HepG2 (cell line): ENCODE measurements around the gene DNAJC2. TPM values are rescaled to one million over a fixed set of nuclear protein-coding genes. Genes with fewer than 3 reads are reported as not detected.
A peak's percentile ranks its signal among the peaks of the same experiment; 100 is the strongest.

Source experiments
- CREB1 ChIP-seq, 2 experiments: fragments of 450-650 bp in 1 of 2; IDR thresholded peaks; 2 replicates each; pipeline ENCODE4 v1.6.1; 2016 to 2017; ENCODE audit warnings: control low read depth in 1 of 2, mild to moderate bottlenecking in 1 of 2, missing compliant biosample characterization in 1 of 2, missing genetic modification characterization in 1 of 2
- FOXA1 ChIP-seq, 2 experiments: fragments of 450-650 bp in 1 of 2; sonication (generic) in 1 of 2; formaldehyde crosslinking in 1 of 2; IDR thresholded peaks; 2 replicates each; pipeline versions ENCODE4 v1.4.0 to v1.6.1; 2016 to 2020; ENCODE audit warnings: missing genetic modification reagents in 1 of 2
- FOXC1 ChIP-seq: sonication (generic); formaldehyde crosslinking; IDR thresholded peaks from 2 replicates; pipeline ENCODE4 v1.8.0; 2022; ENCODE audit warnings: mild to moderate bottlenecking, missing genetic modification reagents, borderline replicate concordance
- FOXO1 ChIP-seq: sonication (generic); formaldehyde crosslinking; IDR thresholded peaks from 2 replicates; pipeline ENCODE4 v1.4.0; 2020; ENCODE audit warnings: missing genetic modification reagents
- GABPA ChIP-seq, 2 experiments: IDR thresholded peaks; 2 replicates each; pipeline ENCODE4 v1.6.1; 2011 to 2016; ENCODE audit warnings: low read depth in 2 of 2, low read length in 1 of 2, missing biosample characterization in 1 of 2, missing genetic modification characterization in 1 of 2
- GATAD1 ChIP-seq: IDR thresholded peaks from 2 replicates; pipeline ENCODE4 v1.6.1; 2016; ENCODE audit warnings: missing genetic modification reagents, missing compliant biosample characterization
- MBD4 ChIP-seq: IDR thresholded peaks from 2 replicates; pipeline ENCODE4 v1.6.1; 2012; ENCODE audit warnings: low read length, inconsistent platforms, borderline replicate concordance
- MXD4 ChIP-seq: IDR thresholded peaks from 2 replicates; pipeline ENCODE4 v1.6.1; 2016; ENCODE audit warnings: mild to moderate bottlenecking, missing biosample characterization, missing genetic modification reagents
- NCOA2 ChIP-seq: sonication (generic); formaldehyde crosslinking; IDR thresholded peaks from 2 replicates; pipeline ENCODE4 v1.8.0; 2022; ENCODE audit warnings: inconsistent platforms
- SAP130 ChIP-seq: IDR thresholded peaks from 2 replicates; pipeline ENCODE4 v1.6.1; 2016; ENCODE audit warnings: low read depth
- STAG1 ChIP-seq: sonication (generic); formaldehyde crosslinking; IDR thresholded peaks from 2 replicates; pipeline ENCODE4 v1.4.0; 2020; ENCODE audit warnings: missing genetic modification reagents
- ZBTB7A ChIP-seq: sonication (generic); formaldehyde crosslinking; IDR thresholded peaks from 2 replicates; pipeline ENCODE4 v1.8.0; 2022; ENCODE audit warnings: mild to moderate bottlenecking, missing genetic modification reagents
- ZBTB8A ChIP-seq: sonication (generic); formaldehyde crosslinking; IDR thresholded peaks from 2 replicates; pipeline ENCODE4 v1.4.0; 2020; ENCODE audit warnings: mild to moderate bottlenecking, low read depth, missing genetic modification reagents, borderline replicate concordance
- ZNF136 ChIP-seq: sonication (generic); formaldehyde crosslinking; IDR thresholded peaks from 2 replicates; pipeline ENCODE4 v1.8.1; 2022; ENCODE audit warnings: low read depth, mild to moderate bottlenecking, moderate library complexity, missing genetic modification reagents
- ZNF317 ChIP-seq: sonication (generic); formaldehyde crosslinking; IDR thresholded peaks from 2 replicates; pipeline ENCODE4 v1.5.0; 2020; ENCODE audit warnings: mild to moderate bottlenecking, missing genetic modification reagents
- ZNF7 ChIP-seq: IDR thresholded peaks from 2 replicates; pipeline ENCODE4 v1.6.1; 2016; ENCODE audit warnings: missing biosample characterization, missing genetic modification reagents
- ZNF816 ChIP-seq: sonication (generic); formaldehyde crosslinking; IDR thresholded peaks from 2 replicates; pipeline ENCODE4 v1.8.0; 2022; ENCODE audit warnings: missing genetic modification reagents, mild to moderate bottlenecking, borderline replicate concordance
- polyA plus RNA-seq, 8 experiments: library from polyadenylated mRNA; depleted of rRNA in 3 of 8; stranded (reverse) in 7 of 8; unstranded in 1 of 8; fragments of >200 nt; fragmentation: Illumina TruSeq in 4 of 8; extraction: Trizol in 4 of 8; gene quantifications; 2 replicates each; pipeline versions ENCODE4 v1.2.1 to v1.2.3, GENCODE V29; 2011 to 2016; ENCODE audit warnings: low read depth in 4 of 8, missing spikeins in 1 of 8, mixed read lengths in 1 of 8; ENCODE audit not compliant: insufficient read depth in 1 of 8
- total RNA-seq, 5 experiments: library from RNA; depleted of rRNA; stranded (reverse); fragments of >200 nt; fragmentation: Illumina TruSeq; extraction: Trizol; gene quantifications; 2 replicates each; pipeline ENCODE4 v1.2.3, GENCODE V29; 2016; ENCODE audit warnings: low read depth in 1 of 5
- TF ChIP-seq, protein P1 (sequence below): sonication (generic); formaldehyde crosslinking; IDR thresholded peaks from 2 replicates; pipeline ENCODE4 v1.4.0; 2020; ENCODE audit warnings: missing genetic modification reagents
- TF ChIP-seq, protein P2 (sequence below): sonication (generic); formaldehyde crosslinking; conservative IDR thresholded peaks from 2 replicates; pipeline ENCODE4 v1.4.0; 2020; ENCODE audit warnings: missing genetic modification reagents
- TF ChIP-seq, protein P3 (sequence below): sonication (generic); formaldehyde crosslinking; IDR thresholded peaks from 2 replicates; pipeline ENCODE4 v1.4.0; 2020; ENCODE audit warnings: missing genetic modification reagents
- TF ChIP-seq, protein P4 (sequence below): sonication (generic); formaldehyde crosslinking; IDR thresholded peaks from 2 replicates; pipeline ENCODE4 v1.9.0; 2022; ENCODE audit warnings: low read depth, missing genetic modification reagents

DNAJC2 gene
- total and polyA plus RNA-seq, 2 of the 13 experiments (the other 11 are each of a cell fraction or from before 2014, with no cell fraction given) = 19.6 to 42.0 TPM

DNA sequence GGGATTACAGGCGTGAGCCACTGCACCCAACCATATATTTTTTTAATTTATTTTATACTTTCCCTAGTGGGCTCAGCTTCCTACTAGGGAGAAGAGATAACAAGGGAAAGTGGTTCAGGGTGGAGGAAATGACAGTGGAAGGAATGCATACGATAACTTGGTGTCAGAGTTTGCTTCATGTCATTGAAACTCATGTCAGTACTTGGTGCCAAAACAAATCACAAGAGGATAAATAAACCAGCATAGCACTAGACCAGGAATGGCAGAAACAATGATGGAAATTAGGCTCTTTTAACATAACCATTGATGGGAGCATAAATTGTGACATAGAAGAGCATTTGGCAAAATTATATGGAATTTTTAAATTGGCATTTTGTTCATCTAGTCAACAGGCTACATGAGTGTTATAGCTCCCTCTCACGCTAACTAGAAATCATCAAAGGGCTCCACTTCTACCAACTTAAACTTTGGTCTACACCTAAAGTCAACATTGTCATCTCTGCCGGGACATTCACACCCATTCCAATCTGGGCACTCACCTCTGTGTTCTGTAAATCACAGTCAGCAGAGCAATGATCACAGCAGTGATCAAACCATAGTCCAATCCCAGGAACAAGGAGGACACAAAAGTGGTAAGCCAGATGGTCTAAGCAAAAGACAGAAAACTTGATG lies 44.0 kb upstream of the DNAJC2 start (continued):
- no peak for TF ChIP-seq ZNF136
- TF ChIP-seq, protein P1, sequence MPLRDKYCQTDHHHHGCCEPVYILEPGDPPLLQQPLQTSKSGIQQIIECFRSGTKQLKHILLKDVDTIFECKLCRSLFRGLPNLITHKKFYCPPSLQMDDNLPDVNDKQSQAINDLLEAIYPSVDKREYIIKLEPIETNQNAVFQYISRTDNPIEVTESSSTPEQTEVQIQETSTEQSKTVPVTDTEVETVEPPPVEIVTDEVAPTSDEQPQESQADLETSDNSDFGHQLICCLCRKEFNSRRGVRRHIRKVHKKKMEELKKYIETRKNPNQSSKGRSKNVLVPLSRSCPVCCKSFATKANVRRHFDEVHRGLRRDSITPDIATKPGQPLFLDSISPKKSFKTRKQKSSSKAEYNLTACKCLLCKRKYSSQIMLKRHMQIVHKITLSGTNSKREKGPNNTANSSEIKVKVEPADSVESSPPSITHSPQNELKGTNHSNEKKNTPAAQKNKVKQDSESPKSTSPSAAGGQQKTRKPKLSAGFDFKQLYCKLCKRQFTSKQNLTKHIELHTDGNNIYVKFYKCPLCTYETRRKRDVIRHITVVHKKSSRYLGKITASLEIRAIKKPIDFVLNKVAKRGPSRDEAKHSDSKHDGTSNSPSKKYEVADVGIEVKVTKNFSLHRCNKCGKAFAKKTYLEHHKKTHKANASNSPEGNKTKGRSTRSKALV = peak; percentile 67; the same call in 1 of the 2 replicates
- no peak for TF ChIP-seq GABPA (IDR thresholded peaks at IDR 0.05; ENCODE audit: low read depth, low read length)
- TF ChIP-seq GABPA (CRISPR knock-in tag; IDR thresholded peaks at IDR 0.05; ENCODE audit: low read depth) = no peak
- TF ChIP-seq ZBTB8A (CRISPR knock-in tag) = no peak
- TF ChIP-seq, protein P2, sequence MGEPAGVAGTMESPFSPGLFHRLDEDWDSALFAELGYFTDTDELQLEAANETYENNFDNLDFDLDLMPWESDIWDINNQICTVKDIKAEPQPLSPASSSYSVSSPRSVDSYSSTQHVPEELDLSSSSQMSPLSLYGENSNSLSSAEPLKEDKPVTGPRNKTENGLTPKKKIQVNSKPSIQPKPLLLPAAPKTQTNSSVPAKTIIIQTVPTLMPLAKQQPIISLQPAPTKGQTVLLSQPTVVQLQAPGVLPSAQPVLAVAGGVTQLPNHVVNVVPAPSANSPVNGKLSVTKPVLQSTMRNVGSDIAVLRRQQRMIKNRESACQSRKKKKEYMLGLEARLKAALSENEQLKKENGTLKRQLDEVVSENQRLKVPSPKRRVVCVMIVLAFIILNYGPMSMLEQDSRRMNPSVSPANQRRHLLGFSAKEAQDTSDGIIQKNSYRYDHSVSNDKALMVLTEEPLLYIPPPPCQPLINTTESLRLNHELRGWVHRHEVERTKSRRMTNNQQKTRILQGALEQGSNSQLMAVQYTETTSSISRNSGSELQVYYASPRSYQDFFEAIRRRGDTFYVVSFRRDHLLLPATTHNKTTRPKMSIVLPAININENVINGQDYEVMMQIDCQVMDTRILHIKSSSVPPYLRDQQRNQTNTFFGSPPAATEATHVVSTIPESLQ = no peak
- peak; percentile 61 for TF ChIP-seq NCOA2
- peak; percentile 90 for TF ChIP-seq ZNF317 (CRISPR knock-in tag)
- peak; percentile 75; the same call in 1 of the 2 replicates for TF ChIP-seq FOXO1 (CRISPR knock-in tag)
- 0 out of 2 replicates have a peak, but pooled peaks have one; percentile 24 for TF ChIP-seq MXD4 (CRISPR knock-in tag)
- peak; percentile 49; the same call in 1 of the 2 replicates for TF ChIP-seq ZNF816 (CRISPR knock-in tag)
- TF ChIP-seq ZBTB7A (CRISPR knock-in tag) = no peak
- TF ChIP-seq, protein P3, sequence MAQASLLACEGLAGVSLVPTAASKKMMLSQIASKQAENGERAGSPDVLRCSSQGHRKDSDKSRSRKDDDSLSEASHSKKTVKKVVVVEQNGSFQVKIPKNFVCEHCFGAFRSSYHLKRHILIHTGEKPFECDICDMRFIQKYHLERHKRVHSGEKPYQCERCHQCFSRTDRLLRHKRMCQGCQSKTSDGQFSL = no peak
- TF ChIP-seq, protein P4, sequence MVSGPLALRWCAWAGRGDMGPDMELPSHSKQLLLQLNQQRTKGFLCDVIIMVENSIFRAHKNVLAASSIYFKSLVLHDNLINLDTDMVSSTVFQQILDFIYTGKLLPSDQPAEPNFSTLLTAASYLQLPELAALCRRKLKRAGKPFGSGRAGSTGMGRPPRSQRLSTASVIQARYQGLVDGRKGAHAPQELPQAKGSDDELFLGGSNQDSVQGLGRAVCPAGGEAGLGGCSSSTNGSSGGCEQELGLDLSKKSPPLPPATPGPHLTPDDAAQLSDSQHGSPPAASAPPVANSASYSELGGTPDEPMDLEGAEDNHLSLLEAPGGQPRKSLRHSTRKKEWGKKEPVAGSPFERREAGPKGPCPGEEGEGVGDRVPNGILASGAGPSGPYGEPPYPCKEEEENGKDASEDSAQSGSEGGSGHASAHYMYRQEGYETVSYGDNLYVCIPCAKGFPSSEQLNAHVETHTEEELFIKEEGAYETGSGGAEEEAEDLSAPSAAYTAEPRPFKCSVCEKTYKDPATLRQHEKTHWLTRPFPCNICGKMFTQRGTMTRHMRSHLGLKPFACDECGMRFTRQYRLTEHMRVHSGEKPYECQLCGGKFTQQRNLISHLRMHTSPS (CRISPR knock-in tag) = peak; percentile 46; the same call in 1 of the 2 replicates
- 0 out of 2 replicates have a peak, but pooled peaks have one; percentile 17 for TF ChIP-seq CREB1 (IDR thresholded peaks at IDR 0.05)
- peak; percentile 27; the same call in 1 of the 2 replicates for TF ChIP-seq CREB1 (CRISPR knock-in tag; IDR thresholded peaks at IDR 0.05)
- no peak for TF ChIP-seq GATAD1 (CRISPR knock-in tag)
- TF ChIP-seq STAG1 (CRISPR knock-in tag) = peak; percentile 16; the same call in 1 of the 2 replicates
- TF ChIP-seq FOXC1 (CRISPR knock-in tag) = no peak
- TF ChIP-seq SAP130 (CRISPR knock-in tag) = peak; percentile 77
- 0 out of 2 replicates have a peak, but pooled peaks have one; percentile 26 for TF ChIP-seq ZNF7 (CRISPR knock-in tag)
- TF ChIP-seq MBD4 = no peak
- peak; percentile 74 for TF ChIP-seq FOXA1 (IDR thresholded peaks at IDR 0.05)
- TF ChIP-seq FOXA1 (CRISPR knock-in tag; IDR thresholded peaks at IDR 0.05) = peak; percentile 83
